Umbilical cord (tissue), 2 donors: Measurements from ENCODE around the gene LYPD3. TPM values are rescaled to one million over a fixed set of nuclear protein-coding genes. Genes with fewer than 3 reads are reported as not detected.

Experiments
- DNase-seq: peaks from one replicate; pipeline ENCODE4 v3.0.0-alpha.2; 2015; ENCODE audit warnings: low spot score
- total RNA-seq: library from RNA; depleted of rRNA; stranded (reverse); fragments of >200 nt; gene quantifications from one replicate; pipeline ENCODE4 v1.2.3, GENCODE V29; 2014; ENCODE audit warnings: low replicate concordance; ENCODE audit not compliant: insufficient read depth

The LYPD3 gene
- total RNA-seq, 1 donor from 2014 or later = 13.0 TPM

DNA sequence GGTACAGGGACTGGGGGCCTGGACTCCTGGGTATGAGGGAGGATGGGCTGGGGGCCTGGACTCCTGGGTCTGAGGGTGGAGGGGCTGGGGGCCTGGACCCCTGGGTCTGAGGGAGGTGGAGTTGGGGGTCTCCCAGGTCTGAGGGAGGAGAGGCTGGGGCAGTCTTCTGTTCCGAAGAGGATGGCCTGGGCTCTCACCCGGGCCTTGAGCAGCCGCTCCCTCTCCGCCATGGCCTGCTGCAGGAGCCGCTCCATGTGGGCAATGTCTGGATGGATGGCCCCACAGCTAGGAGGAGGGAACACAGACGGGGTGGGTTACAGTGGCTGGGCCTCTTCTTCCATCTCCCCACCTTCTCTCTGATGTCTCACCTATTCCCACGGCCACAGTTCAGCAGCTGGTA, 21.0 kb upstream of the LYPD3 start:
- no peak for DNase-seq

DNA sequence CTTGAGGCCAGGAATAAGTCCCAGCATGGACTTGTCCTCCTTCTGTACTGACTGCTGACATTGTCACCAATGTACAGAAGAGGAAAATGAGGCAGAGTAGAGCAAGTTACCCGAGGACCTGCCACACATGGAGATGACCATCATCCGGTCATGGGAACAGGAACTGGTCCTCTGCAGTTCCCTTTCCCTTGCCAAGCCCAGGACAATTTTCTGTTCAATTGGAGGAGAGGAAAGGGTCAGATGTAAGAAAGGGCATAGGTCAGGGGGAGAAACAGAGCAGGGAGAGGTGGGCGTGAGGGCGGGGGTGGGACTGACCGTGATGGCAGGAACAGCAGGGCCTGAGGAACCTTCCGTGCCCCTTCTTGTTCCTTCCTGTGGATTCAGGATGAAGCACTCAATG, 20.5 kb upstream of the LYPD3 start:
- no peak for DNase-seq

DNA sequence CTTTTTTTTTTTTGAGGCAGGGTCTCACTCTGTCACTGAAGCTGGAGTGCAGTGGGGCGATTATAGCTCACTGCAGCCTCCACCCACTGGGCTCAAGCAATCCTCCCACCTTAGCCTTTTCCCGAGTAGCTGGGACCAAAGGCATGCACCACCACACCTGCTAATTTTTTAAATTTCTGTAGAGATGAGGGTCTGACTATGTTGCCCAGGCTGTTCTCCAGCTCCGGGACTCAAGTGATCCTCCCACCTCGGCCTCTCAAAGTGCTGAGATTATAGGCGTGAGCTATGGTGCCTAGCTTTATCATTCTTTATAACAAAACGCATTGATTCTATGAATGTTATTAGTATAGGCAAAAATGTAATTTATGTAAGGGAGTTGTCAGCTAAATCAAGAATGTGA, 17.9 kb upstream of the LYPD3 start:
- no peak for DNase-seq

DNA sequence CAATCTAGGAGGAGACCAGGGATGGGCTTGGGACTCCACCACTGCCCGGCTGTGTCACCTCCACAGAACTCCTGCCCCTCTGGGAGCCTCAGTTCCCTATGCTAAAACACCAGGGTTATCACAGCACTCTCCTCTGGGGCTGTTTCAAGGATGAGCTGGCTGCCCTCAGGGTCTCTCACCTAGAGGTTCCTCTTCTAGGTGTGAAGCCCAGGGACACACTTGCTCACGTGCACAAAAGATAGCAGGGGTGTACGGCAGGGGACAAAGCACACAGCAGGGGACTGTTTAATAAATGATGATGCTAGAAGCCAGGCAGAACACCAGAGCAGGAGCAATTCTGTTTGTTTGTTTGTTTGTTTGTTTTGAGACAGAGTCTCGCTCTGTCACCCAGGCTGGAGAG, 16.8 kb upstream of the LYPD3 start:
- DNase-seq = no peak

DNA sequence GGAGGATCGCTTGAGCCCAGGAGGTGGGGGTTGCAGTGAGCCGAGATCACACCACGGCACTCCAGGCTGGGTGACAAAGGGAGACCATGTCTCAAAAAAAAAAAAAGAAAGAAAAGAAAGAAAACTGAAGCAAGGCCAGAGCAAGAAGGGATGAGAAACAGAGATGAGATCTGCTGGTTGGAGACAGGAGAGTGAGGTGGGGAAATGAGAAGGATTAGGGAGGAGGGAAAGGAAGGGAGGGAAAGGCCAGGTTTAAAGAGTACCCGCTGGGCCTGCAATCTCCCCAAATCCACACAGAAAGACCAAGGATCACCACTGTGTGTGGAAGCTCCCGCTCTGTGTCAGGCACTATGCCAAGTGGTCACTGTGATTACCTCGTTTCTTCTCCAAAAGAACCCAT, 16.3 kb upstream of the LYPD3 start:
- DNase-seq = no peak

DNA sequence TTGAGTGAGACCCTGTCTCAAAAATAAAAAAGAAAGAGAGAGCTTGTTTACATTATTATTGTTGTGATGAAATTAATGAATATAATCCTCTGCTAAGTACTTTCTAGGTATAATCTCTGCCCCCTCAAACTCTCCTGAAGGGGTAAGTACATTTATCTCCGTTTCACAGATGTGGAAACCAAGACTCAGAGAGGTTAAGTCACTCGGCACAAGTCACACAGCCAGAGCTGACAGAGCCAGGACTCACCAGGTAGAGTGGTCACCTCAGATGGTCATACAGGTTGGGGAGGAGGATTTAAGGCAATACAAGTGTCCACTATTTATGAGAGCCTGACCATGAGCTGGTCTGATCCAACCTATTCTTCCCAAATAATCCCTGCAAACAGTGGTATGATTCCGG, 15.2 kb upstream of the LYPD3 start:
- DNase-seq = no peak

DNA sequence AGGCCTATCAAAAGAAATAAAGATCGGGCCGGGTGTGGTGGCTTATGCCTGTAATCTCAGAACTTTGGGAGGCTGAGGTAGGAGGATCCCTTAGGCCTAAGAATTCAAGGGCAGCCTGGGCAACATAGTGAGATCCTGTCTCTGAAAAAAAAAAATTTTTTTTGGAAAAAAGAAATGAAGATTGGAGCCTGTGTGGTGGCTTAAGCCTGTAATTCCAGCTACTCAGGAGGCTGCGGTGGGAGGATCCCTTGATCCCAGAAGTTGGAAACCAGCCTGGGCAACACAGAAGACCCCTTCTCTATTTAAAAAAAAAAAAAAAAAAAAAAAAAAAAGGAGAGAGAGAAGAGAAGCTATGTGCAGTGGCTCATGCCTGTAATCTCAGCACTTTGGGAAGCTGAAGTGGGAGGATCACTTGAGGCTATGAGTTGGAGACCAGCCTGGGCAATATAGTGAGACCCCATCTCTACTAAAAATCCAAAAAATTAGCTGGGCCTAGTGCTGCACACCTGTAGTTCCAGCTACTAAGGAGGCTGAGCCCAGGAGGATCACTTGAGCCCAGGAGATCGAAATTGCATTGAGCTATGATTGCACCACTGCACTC, 14.7 kb upstream of the LYPD3 start:
- no peak for DNase-seq

DNA sequence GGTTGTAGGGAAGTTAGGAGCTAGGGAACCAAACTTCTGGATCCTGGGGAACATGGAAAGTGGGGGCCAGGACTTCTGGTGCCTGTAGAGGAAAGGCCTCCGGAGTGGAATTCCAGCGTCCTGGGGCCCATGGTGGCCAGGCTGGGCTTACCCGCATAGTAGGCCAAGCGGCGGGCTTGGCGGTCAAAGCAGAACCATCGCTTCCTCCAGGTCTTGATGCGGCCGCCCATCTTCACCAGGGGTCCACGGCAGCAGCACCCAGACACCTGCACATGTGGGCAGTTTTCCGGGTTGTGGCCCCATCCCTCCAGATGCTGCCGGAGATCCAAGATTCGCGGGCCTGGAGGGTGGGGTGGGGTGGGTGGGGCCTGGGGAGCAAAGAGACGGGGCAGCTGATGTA, 13.8 kb upstream of the LYPD3 start:
- DNase-seq = no peak

DNA sequence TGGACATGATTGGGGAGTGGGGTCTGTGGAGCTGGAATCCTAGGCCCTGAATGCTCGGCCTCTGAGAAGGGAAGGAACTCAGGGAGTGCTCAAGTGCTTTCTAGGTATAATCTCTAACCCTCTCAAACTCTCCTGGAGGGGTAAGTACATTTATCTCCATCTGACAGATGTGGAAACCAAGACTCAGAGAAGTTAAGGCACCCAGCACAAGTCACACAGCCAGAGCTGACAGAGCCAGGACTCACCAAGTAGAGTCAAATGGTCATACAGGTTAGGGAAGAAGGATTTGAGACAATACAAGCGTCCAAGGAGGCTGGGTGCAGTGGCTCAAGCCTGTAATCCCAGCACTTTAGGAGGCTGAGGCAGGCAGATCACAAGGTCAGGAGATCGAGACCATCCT, 12.9 kb upstream of the LYPD3 start:
- DNase-seq = no peak

DNA sequence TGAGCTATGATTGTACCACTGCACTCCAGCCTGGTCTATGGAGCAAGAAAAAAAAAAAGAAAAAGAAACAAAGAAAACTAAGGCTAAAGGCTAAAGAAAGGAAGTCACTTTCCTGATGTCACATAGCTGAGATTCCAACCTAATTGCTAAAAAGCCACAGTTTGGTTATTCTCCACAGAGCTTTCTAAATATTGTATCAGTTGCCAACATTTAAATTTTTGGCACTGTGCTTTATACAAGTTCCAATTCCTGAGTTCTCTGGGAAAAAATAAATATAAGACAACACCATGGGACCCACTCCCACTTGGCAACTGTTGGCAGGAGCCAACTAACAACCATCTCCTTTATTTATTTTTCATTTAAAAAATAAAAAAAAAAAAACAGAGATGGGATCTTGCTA, 11.2 kb upstream of the LYPD3 start:
- no peak for DNase-seq

DNA sequence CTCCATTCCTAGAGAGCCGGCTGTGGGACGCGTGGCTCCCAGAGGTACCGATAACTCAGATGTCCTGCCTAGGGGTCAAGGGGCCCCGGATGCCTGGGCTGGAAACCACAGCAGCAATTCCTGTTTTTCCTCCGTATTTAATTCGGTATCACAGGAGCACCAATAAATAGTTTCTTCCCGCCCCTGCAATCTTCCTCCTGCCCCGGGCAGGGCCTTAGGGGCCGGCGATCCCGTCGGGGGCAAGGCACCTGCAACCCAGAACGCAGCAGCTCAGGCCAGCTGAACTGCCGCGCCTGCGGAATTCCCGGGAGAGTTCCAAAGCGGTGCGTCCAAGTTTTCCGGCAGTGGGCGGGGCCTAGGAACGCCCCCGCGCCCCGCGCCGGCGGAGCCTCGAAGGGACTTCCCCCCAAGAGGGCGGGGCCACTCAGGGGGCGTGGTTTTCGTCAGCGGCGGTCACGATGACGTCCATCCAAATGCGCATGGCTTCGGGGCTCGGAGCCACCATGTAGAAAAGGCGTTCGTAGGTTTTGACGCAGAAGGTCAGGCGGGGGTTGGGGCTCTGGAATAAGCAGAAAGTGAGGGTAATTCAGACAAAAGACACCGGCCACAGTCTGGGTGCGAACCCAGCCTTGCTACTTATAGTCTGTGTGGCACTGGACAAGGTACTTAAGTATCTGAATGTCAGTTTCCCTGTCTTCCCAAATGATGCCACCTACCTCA, 9.7 kb upstream of the LYPD3 start:
- peak; percentile 89 for DNase-seq

DNA sequence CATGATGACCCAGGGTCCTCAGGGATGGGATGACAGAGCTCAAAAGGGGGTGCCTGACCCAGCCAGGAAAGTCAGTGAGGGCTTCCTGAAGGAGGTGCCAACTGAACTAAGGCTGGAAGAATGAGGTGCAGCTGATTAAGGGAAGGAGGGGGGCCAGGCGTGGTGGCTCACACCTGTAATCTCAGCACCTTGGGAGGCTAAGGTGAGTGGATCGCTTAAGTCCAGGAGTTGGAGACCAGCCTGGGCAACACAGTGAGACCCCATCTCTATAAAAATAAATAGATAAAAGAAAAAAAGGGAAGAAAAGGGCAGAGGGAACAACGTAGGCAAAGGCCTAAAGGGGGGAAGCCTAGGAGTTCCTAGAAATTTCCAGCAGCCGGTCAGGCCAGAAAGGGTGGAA, 9.1 kb upstream of the LYPD3 start:
- no peak for DNase-seq

DNA sequence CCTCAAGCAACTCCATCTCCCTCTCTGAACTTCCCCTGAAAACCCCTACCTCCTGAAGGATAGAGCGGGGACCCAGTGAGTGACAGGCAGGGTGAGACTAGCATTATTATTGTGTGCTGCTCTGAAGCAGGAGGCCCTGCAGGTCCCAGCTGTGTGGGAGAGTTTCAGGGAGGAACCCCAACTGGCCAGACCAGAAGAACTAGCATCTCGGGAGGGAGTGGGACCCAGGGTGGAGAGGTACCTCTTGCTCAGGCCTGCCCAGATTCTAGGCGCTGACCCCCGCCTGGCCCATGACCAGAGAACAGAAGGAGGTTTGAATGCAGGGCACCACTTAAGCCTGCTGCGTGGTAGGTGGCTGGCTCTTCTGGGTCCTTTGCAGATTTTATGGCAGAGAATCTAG, 5.7 kb upstream of the LYPD3 start:
- peak; percentile 49 for DNase-seq

DNA sequence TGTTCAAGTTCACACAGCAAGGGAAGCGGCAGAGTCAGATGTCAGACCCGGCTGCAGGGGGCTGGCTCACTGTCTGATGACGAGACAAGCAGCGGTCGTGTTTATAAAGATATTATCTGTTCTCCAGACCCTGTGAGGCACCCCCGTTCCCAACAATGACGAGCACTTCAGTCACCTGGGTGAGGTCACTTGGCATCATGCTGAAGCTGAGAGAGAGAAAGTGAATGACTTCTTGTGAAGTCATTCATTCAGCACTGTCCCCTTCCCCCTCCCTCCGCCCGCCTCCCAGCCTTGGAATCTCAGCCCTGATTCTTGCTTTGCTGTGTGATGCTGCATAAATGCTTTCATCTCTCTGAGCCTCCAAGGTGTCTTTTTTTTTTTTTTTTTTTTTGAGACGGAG, 4.9 kb upstream of the LYPD3 start:
- DNase-seq = peak; percentile 14

DNA sequence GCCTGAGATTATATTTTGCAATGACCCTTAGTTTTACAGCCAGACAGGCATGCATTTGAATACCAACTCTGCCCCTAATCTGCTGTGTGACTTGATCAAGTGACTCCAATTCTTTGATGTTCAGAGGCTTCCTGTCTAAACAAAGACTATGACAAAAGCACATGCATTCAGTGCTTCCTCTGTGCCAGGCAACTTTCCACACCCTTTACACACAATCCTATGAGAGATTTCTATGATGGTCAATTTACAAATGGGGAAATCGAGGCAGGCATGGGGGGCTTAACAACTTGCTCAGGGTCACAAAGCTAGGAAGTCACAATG, 3.7 kb upstream of the LYPD3 start:
- DNase-seq = no peak

DNA sequence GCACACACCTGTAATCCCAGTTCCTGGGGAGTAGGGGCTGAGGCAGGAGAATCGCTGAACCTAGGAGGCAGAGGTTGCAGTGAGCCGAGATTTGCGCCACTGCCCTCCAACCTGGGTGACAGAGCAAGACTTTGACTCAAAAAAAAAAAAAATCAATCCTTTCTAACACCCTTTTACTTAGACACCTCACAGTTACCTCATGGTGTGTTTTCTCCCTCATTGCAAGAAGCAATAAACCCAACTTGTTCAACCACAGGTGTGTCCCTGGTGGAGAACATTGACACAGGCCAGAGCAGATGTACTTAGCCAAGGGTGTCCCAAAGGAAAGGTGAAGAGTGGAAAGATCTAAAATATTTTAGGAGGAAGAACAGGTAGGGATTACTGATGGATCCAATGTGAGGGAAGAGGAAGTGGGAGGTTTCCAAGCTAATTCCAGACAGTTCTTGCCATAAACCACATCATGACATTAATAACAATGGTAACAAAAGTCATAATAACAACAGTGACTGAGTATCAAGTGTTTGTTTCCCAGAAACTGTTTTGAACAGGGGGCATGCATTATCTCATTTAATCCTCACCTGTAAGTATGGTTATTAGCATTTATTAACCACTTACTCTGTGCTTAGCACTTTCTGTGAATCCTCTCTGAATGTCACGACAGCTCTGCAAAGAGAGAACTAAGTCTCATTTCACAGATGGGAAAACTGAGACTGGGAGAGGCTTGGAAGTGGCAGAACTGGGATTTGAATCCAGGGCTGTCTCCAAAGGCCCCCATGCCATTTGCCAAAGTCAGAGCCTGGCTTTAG, 3.1 kb upstream of the LYPD3 start:
- no peak for DNase-seq

DNA sequence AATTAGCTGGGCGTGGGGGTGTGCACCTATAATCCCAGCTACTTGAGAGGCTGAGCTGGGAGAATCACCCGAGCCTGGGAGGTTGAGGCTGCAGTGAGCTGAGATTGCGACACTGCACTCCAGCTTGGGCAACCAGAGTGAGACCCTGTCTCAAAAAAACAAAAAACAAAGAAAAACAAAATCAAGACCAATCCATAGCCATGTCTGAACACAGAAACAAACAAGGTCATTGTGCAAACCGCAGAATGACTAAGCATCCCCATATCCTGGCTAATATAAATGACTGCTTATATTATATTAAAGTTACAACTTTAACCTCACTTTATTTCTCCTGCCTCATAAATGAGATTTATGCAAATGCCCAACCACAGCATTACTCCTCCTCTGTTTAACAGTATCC, 2.3 kb upstream of the LYPD3 start:
- no peak for DNase-seq

DNA sequence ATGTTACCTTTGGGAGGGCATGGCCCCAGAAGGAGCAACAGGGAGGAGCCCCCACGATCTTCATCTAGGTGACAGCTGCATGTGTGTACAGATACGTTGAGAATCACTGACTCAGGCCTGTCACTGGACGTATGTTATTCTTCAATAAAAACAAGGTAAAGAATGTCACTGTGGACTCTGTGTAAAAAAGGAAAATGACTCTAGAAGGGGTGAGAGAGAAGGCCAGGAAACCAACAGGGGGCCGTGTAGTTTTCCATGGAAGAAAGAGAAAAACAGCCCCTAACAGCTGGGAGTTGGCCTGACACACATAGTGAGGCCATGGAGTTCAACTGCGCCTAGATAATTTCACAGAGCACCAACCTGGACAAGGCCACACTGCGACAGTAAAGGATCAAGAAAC, 1.9 kb upstream of the LYPD3 start:
- peak; percentile 19 for DNase-seq

DNA sequence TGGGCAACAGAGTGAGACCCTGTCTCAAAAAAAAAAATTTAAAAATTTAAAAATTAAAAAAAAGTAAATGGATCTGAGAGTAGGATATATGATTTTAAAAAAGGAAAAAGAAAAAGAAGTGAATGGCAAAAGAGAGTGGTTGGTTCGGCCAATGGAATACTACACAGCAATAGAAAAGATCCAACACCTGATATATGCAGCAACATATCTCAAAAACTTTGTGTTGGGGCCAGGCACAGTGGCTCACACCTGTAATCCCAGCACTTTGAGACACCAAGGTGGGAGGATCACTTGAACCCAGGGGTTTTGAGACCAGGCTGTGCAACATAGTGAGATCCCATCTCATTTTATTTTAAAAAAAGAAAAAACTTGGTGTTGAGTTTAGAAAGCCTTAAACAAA, 1.4 kb upstream of the LYPD3 start:
- DNase-seq = no peak

DNA sequence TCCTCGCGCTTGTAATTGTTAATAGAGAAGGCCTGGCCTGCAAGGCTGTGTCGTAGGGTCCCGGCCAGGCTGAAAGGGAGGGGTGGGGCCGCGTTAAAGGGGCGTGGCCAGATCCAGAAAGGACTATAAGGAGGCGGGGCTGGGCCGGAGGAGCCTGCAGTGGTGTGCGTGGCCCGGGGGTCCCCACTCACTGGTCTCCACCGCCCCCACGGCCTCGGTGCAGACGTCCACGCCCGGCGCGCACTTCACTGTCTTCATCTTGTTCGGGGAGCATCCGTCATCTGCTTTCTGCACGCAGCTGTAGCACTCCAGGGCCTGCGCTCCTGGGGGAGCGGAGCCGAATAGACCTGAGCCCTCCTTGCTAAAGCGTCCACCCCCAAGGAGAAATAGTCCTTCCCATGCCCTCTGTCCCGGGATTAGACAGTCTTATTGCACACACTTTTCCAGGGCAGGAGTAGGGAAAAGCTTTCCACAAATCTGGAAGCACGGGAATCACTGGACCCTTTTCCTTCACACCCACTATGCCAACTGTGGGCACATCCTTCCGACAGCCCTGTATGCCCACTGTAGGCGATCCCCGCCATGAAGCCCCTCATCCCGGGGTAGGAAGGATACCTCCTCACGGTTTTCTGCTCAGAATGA, 1.2 kb downstream of the LYPD3 start:
- DNase-seq = no peak

DNA sequence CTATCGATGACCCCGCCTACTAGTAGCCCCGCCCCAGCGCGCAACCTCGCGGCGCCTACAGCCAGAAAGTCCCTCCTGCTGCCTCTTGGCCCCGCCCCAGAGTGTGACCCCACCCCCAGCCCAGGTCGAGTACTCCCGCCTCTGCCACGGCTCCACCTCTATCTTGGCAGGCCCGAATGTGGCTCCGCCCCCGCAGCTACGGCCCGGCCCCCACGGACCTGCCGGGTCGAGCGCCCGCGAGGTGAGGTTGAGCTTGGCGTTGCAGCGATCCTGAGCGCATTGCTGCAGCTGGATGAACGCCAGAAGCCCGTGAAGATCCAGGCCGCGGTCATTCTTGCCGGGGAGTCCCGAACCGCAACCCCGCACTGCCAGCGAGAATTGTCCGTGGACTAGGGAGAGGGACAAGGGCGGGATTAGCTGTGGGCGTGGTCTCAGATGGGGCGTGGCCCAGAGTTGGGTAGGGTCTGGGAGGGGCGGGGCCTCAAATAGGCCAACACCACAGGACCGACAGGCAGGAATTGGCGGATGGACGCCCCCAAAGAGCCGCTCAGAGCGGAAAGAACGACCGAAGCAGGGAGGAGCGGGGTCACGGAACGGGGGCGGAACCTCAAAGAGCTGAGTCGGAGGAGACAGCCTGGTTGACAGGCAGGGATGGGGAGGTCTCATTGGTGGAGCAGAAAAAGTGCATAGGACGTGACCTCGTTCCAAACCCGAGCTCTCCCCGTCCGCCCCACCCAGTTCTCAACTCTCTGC, 1.9 kb downstream of the LYPD3 start:
- peak; percentile 94 for DNase-seq

DNA sequence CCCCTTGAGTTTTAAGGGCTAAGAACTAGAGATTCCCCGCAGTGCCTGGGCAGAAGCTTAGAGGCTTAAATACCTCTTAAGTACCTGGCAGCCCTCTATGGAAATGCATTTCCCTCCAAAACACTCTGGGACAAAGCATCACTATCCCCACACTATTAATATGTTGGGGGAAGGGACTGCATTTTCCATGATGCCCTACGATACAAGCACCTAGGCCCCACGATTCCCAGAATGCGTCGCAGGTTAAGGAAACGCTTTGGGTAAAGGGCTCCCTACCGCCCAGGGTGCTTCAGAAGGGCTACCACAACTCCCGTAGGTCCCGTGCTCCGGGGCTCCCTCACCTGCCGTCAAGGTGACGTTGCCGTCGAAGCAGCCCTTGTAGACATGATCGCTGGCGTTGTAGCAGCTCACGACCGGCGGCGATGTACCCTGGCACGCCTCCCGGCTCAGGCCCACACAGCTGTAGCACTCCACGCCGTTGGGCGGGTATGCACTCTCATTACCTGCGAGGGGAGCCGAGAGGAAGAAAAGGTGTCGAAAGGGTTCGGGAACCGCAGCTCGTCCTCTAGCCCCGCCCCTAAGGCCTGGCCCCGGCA, 2.5 kb downstream of the LYPD3 start:
- DNase-seq = no peak
